GM19099 (cell line): ENCODE data around the gene MCU.

Experiments
- POLR2A ChIP-seq: IDR thresholded peaks from 3 replicates; pipeline ENCODE4 v1.6.1; 2011; ENCODE audit warnings: low read depth; ENCODE audit not compliant: insufficient read length; ENCODE audit errors: extremely low read depth

MCU gene

DNA sequence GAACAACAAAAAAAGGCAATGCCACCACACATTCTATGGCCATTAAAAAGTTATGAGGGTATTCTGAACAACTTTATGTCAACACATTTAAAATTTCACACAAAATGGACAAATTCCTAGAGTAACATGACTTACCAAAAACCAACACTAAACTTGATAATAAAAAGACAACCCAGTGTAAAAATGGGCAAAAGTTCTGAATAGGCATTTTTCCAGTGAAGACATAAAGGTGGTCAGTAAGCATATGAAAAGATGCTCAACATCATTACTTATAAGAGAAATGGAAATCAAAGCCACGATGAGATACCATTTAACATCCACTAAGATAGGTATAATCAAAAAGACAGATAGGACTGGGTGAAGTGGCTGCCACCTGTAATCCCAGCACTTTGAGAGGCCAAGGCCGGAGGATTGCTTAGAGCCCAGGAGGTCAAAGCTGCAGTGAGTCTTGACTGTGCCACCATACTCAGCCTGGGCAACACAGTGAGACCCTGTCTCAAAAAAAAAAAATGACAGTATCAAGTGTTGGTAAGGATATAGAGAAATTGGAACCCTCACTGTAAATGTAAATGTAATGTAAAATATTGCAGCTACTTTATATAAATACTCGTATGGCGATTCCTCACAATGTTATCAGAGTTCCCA is 130.5 kb downstream of the MCU start:
- no peak for TF ChIP-seq POLR2A

DNA sequence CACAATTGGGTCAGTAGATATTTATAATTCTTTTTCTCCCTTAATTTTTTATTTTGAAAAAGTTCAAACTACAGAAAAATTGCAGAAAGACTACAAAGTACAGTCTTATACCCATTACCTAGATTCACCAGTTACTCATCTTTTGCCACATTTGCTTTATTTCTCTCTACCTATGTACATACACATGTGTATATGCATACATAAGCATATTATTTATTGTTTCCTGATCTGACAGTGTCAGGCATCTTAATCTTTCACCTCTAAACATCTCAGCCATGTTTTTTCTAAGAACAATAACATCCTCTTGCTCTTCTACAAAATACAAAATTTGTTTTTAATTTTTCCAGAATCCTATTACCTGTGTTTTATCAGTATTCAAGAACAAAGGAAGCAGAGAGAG is 133.2 kb downstream of the MCU start:
- no peak for TF ChIP-seq POLR2A

DNA sequence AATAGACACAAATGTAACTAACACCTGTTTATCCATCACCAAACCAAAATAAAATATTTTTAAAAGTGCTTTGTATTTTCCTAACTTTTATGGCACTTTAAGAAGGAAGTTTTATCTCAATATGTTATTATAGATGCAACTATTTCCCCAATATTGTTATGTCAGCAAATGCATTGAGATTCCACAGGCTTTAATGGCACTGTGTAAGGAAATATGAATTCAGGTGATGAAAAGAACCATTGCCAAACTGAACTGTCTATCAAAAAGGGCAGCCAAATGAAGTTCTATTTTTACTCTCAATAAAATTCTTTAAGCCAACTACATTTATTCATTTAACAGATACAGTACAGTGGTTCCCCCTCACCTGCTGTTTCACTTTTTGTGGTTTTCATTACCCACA is 134.4 kb downstream of the MCU start:
- TF ChIP-seq POLR2A = no peak

DNA sequence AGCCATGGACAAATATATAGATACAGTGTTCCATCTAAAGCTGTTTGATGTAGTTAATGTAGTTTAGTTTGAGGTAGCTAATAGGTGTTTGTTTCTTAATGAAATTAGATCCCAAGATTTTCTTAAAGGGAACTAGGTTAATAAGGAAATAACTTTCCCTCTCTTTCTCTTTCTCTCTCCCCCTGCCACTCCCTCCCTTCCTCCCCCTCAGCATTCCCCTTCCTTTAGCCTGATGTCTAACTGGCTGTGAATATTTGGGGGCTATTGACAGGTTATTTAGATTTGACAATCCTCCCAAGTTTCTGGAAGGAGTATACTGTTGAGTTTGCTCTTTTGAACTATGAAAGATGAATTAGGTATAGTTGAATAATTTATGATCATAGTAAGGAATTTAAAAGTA is 136.4 kb downstream of the MCU start:
- TF ChIP-seq POLR2A = no peak

DNA sequence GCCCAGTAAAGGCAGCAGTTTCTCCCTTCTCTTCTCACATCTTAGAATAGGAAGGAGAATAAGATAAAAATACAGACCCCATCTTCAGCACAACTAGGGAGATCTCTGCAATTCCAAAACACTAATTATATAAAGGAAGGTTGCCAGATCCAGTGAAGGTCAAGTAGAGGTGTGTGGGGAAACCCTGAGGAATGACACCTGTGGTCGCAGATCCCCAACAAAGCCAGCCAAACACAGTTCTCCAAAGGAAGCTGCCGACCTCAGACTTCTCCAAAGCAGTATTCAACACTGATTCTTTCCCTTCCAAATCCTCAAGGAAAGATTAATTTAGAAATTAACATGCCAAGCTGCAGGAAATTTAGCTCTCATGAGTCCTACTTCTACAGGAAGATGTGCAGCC is 138.7 kb downstream of the MCU start:
- TF ChIP-seq POLR2A = no peak

DNA sequence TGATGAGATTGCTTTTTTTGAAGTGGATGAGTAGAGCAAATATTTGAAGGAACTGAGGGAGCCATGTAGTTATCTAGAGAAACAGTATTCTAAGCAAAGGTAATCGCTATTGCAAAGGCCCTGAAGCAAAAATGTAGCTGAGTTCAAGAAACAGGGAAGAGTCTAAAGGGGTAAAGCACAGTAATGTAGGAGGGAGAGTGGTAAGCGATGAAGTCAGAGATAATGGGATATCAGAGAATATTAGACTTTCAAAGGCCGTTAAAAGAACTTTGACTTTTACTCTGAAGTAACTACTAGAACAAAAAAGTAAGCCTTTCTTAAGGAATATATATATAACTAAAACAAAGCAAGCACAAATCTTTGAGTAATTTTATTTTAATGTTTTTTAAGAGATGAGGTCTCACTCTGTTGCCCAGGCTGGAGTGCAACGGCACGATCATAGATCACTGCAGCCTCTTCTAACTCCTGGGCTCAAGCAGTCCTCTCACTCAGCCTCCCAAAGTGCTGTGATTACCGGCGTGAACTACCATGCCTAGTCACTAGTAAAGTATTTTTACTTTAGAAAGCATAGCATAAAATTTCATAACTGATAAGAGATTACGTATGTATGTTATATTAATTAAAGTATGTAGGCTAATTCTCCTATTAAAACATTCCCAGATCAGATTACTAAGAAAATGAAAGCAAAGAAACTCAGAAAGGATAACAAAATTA is 139.9 kb downstream of the MCU start:
- TF ChIP-seq POLR2A = no peak

DNA sequence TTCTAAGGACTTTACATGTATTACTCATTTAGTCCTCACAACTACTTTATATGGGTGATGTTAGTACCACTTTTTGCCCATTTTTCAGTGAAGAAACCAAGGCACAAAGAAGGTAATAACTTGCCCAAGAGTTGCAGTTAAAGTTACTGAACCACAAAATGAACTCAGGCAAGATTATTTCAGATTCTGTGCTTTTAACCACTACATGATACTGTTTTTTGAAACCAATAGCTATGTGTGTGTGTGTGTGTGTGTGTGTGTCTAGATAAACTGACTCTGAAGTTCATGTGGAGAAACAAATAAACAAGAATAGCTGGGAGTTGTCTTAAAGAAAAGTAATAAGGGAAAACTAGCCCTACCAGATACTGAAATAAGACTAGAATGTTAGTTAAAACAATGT is 140.8 kb downstream of the MCU start:
- no peak for TF ChIP-seq POLR2A

DNA sequence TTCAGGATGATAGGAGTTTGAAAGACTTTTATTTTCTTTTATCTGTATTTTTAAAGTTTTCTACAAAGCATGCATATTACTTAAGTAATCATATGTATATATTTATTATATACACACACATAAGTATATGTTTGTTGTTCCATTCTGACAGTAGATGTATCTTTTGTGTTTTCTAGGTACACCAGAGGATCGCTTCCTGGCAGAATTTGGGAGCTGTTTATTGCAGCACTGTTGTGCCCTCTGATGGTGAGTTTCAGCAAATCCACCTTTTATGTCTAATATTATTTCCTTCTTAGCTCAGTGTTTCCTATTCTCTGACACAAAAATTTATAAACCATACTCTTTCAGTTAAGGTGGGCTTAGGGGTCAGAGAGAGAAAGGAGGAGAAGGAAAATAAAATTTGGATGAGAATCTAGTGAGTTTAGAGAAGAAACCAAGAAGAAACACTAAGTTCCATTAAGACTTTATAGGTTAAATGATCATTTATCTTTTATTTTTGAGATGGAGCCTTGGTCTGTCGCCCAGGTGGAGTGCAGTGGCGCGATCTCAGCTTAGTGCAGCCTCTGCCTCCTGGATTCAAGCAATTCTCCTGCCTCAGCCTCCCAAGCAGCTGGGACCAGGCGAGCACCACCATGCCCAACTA is 142.4 kb downstream of the MCU start:
- no peak for TF ChIP-seq POLR2A

DNA sequence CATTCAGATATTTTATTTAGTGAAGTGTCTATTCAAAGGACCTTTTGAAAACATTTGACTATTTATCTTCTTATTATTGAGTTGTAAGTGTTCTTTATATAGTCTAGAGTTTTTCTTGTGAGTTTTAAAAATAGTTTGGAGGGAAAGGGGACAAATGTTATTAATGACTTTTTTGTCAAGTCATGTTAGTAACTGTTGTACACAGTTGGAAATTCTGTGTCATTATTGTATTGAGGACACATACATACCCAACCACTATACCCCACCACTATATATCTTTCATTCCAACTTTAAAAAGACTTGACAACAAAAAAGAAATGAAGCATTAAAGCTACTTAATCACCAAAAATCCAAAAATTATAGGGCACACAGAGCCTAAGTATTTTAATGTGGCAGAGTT is 148.4 kb downstream of the MCU start:
- TF ChIP-seq POLR2A = no peak

DNA sequence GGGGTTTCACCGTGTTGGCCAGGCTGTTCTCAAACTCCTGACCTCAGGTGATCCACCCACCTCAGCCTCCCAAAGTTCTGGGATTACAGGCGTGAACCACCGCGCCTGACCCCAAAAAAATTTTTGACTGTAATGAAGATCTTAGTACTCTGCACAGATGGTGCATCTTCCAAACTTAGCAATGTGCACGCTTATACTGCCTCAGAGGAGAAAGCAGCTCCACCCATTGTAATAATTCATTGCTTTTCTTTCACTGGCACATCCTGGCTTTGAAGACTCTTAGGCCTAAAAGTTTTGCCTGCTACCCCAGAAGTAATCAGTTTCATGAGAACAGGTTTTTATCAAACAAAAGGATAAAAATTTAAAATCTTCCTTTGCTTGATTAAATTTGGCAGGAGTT is 149.5 kb downstream of the MCU start:
- no peak for TF ChIP-seq POLR2A

DNA sequence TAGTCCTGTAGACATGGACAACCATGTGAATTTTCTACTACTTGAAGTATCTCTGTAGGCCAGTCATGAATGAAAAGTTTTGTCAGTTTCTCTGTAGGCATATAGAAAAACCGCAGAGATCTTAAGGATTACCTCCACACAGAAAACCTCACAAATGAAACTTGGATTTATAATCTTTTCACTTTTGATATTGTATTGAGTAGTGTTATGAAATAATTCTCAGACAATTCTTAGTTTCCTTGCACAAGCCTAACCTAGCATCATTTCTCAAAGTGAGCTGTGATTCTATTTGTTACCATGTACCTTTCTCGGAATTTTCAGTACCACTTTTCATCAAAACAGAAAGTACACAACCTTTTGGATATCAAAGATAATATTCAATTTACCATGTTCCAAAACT is 150.2 kb downstream of the MCU start:
- TF ChIP-seq POLR2A = no peak

DNA sequence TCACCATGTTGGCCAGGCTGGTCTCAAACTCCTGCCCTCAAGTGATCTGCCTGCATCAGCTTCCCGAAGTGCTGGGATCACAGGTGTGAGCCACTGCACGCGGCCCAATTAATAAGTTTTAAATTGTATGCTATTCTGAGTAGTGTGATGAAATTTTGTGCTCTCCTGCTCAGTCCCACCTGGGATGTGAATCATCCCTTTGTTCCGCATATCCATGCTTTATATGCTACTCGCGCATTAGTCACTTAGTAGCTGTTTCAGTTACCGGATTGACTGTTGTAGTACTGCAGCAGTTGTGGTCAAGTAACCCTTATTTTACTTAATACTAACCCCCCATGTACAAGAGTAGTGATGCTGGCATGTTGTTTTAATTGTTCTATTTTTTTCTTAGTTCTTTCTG is 154.3 kb downstream of the MCU start:
- TF ChIP-seq POLR2A = no peak

DNA sequence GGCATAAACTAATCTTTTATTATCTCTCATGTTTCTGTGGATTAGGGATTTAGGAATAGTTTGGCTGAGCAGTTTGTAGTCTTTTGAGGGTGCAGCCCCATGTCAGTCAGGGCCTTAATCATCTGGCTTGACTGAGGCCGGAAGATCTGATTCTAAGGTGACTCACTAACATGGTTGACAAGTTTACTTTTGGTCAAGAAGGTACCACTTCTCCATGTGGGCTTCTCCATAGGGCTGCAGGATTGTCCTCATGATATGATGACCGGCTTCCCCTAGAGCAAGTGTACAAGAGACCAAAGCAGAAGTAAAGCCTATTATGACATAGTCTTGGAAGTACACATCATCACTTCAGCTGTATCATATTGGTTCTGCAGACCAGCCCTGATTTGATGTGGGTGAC is 155.7 kb downstream of the MCU start:
- no peak for TF ChIP-seq POLR2A

DNA sequence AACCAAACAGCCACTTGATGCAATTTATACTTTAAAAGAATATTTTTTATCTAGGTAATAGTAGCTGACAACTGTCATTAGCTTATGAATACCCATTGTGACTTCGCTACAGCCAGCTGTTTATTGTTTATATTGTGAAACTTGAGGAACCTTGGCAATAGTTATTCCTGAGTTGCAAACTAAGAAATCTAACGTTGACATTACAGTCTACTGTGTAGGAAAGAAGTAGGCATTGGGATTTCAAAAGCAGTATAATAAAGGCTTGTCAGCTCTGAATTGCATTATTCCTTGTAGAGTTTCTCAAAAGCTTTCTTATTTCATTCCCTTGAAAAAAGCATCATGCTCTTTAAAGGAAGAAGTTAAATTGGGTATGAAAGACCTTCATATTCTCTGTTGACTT is 158.9 kb downstream of the MCU start:
- no peak for TF ChIP-seq POLR2A

DNA sequence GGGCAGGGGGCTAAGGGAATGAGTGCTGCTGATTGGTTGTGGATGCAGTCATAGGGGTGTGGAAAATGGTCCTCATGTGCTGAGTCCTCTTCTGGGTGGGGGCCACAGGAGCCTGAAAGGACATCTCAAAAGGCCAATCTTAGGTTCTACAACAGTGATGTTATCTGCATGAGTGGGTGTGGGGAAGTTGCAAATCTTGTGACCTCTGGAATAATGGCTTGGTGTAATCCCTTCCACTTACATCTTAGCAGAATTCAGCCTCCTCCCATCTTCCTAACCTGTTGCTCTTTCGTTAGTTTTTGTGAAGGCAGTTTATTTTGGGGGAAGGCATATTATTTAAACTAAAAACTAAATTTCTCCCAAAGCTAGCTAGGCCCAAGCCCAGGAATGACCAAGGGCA is 159.6 kb downstream of the MCU start:
- TF ChIP-seq POLR2A = no peak

DNA sequence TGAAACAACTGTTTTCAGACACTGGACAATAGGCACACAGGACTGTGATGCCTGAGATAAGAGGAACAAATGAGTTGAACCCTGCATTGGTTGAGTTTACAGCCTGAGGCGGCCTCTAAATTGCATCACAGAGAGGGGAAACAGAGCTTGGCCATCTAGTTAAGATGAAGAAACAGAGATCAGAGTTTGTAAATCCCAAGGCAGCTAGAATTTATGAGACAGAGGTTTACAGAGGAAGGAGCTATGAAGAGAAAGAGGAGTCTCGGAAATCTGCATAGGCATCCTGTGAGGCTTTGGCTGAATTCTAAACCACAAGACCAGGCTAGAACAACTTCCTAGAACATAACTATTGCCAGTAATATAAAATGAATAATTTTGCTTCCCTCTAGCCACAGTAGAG is 160.6 kb downstream of the MCU start:
- TF ChIP-seq POLR2A = no peak
